ENCODE measurements around the gene HOXD3. TPM values are rescaled to one million over a fixed set of nuclear protein-coding genes. Genes with fewer than 3 reads are reported as not detected.

The HOXD3 gene
- total RNA-seq, 1 experiment from 2014 or later = 1.2 TPM

DNA sequence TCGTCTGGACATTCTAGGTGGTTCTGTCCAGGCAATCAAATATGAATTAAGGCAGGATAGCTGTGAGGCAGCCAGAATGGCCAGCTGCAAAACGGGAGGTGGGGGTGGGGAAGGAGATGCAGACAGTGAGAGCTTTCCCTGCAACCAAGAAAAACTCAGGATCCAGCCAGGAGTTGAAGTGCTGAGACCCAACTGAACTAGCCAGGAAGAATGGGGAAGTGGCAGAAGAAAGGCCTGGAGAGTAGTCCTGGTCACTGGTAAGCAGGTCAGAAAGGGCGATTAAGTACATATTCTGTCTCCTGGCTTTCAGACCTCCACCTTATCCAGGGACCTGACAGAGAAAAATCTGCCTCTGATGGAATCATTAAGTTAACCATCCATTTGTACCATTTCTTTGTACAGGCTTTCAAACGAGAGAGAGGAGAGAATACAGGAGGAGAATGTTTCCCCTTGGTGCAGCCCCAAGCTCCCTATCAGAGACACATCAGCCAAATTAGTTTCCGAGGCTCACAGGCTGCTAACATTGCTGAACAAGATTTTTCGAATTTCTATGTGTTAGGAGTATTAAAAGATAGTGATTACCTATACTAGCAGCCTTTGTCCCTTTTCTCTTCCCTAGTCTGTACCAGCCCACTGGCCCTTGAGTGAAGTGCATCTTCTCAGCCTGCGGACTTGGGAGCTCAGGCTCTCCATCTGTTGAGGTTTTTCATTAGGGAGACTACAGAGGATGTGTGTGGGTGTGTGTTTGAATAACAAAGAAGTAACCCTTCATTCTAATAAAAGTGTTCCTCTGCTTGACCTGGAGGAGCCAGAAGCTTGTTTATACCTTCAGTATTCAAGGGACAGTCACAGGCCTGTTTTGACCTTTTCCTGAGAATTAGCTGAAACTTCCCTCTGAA, 18.9 kb downstream of the HOXD3 start:
- TF ChIP-seq, protein P1, sequence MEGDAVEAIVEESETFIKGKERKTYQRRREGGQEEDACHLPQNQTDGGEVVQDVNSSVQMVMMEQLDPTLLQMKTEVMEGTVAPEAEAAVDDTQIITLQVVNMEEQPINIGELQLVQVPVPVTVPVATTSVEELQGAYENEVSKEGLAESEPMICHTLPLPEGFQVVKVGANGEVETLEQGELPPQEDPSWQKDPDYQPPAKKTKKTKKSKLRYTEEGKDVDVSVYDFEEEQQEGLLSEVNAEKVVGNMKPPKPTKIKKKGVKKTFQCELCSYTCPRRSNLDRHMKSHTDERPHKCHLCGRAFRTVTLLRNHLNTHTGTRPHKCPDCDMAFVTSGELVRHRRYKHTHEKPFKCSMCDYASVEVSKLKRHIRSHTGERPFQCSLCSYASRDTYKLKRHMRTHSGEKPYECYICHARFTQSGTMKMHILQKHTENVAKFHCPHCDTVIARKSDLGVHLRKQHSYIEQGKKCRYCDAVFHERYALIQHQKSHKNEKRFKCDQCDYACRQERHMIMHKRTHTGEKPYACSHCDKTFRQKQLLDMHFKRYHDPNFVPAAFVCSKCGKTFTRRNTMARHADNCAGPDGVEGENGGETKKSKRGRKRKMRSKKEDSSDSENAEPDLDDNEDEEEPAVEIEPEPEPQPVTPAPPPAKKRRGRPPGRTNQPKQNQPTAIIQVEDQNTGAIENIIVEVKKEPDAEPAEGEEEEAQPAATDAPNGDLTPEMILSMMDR (IDR thresholded peaks at IDR 0.05; ENCODE audit: insufficient read depth in 1 of 2, low read depth in 1 of 2, low read length in 1 of 2, severe bottlenecking in 1 of 2, unreplicated experiment in 1 of 2) = no peak
- DNase-seq = no peak
- H3K9me3 Mint-ChIP-seq (ENCODE audit: unreplicated experiment) = no peaks in the 10 kb centered on the region
- ChIA-PET POLR2A (no interaction called here), CTCF (interaction anchor here (0.6 kb wide), 1 partner anchor 462 kb away, joined by 4 read pairs; no protein-coding TSS in a partner anchor)
- BruUV-seq (replicated peaks) = no TSS peak
- peaks cover 3% of the 10 kb centered on the region; the same call in 1 of the 2 replicates for H3K27me3 ChIP-seq (replicated peaks; ENCODE audit: control insufficient read depth, insufficient read depth, low read length)
- H3K4me1 Mint-ChIP-seq (ENCODE audit: low read depth, unreplicated experiment) = no peaks in the 10 kb centered on the region
- no peaks in the 10 kb centered on the region for H3K36me3 ChIP-seq (ENCODE audit: control insufficient read depth, insufficient read depth, low read length)
- intact Hi-C loops (cut with micrococcal nuclease; ENCODE audit: unreplicated experiment) = no loop called here
- H3K36me3 Mint-ChIP-seq (ENCODE audit: insufficient read depth, unreplicated experiment) = no peaks in the 10 kb centered on the region
- no peak overlapping the region for H3K4me3 ChIP-seq (ENCODE audit: low read depth, low read length)
- H3K4me1 ChIP-seq = peaks cover 7% of the 10 kb centered on the region; the same call in 1 of the 2 replicates
- no peak overlapping the region for H3K4me3 Mint-ChIP-seq (ENCODE audit: unreplicated experiment)
- H3K27me3 Mint-ChIP-seq (ENCODE audit: insufficient read depth, unreplicated experiment) = peaks cover 19% of the 10 kb centered on the region
- H3K9me3 ChIP-seq = no peaks in the 10 kb centered on the region
- no peak overlapping the region for H3K27ac Mint-ChIP-seq (ENCODE audit: unreplicated experiment)

DNA sequence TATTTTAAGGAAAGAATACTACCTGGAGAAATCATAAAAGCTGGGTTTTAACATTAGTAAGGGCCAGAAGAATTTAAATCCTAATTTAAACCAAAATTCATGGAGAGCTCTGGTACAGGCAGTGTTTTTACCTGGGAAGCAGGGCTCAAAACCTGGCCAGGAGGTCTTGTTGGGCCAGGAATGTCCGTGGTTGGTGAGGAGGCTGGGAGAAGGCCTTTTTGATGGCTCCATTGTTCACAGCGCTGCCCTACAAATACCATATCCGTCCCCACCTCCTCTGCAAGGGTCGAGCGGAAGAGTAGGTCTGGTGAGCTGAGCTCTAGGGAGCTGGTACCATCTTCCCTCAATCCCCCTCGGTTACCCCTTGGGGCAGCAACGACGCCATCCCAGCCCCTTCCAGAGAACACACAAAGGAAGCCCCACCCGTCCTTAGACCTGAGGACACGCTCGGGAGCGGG, 20.5 kb downstream of the HOXD3 start:
- H3K36me3 Mint-ChIP-seq (ENCODE audit: insufficient read depth, unreplicated experiment) = no peaks in the 10 kb centered on the region
- Histone ChIP-seq H3K9me3 (no peaks in the 10 kb centered on the region), H3K4me1 (peaks cover 7% of the 10 kb centered on the region; the same call in 1 of the 2 replicates), H3K4me3 (ENCODE audit: low read depth, low read length) (peak overlapping the region; percentile 31), H3K36me3 (ENCODE audit: control insufficient read depth, insufficient read depth, low read length) (no peaks in the 10 kb centered on the region), H3K27me3 (replicated peaks; ENCODE audit: control insufficient read depth, insufficient read depth, low read length) (peaks cover 3% of the 10 kb centered on the region; the same call in 1 of the 2 replicates)
- intact Hi-C loops (cut with micrococcal nuclease; ENCODE audit: unreplicated experiment) = no loop called here
- TF ChIP-seq, protein P1 (IDR thresholded peaks at IDR 0.05; ENCODE audit: insufficient read depth in 1 of 2, low read depth in 1 of 2, low read length in 1 of 2, severe bottlenecking in 1 of 2, unreplicated experiment in 1 of 2) = no peak
- no peak overlapping the region for H3K27ac Mint-ChIP-seq (ENCODE audit: unreplicated experiment)
- BruUV-seq (replicated peaks) = no TSS peak
- CTCF ChIA-PET = no interaction called here
- no peak for DNase-seq
- peaks cover 19% of the 10 kb centered on the region for H3K27me3 Mint-ChIP-seq (ENCODE audit: insufficient read depth, unreplicated experiment)
- no peaks in the 10 kb centered on the region for H3K4me1 Mint-ChIP-seq (ENCODE audit: low read depth, unreplicated experiment)
- POLR2A ChIA-PET = no interaction called here
- no peaks in the 10 kb centered on the region for H3K9me3 Mint-ChIP-seq (ENCODE audit: unreplicated experiment)
- H3K4me3 Mint-ChIP-seq (ENCODE audit: unreplicated experiment) = peak overlapping the region; percentile 63

DNA sequence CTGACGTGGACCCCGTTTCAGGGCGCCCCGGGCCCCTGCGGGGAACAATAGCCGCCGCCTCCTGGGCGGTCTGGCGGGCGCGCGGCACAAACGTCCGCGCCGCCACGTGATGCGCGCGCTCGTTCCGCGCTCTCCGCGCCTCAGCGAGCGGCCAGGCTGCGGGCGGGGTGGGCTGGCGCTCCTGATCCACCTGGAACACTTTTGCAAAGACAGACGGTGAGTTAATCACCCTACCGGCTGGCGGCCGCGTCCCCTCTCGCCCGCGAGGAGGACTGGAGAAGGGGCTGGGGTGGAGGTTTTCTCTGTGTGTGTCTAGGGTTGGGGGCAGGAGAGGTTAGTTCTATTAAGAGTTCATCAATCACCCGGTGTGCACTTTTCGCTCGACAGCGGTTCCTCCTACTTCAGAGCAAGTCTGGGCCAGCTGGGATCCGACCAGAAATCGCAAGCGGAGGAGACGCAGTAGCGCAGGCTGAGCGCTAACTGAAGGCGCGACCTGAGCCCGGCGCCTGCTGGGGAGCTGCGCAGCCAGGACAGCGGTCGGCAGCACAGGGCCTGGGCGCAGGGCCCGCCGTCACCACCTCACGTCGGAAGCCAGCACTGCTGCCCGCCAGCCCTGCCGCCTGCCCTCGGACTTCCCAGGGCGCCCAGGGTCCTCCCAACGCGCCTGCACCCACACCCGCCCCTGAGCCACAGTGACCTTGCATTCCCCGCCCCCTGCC, 21.1 kb downstream of the HOXD3 start:
- Mint-ChIP-seq H3K9me3 (ENCODE audit: unreplicated experiment) (no peaks in the 10 kb centered on the region), H3K36me3 (ENCODE audit: insufficient read depth, unreplicated experiment) (no peaks in the 10 kb centered on the region), H3K4me3 (ENCODE audit: unreplicated experiment) (peak overlapping the region; percentile 63), H3K27me3 (ENCODE audit: insufficient read depth, unreplicated experiment) (peaks cover 16% of the 10 kb centered on the region), H3K4me1 (ENCODE audit: low read depth, unreplicated experiment) (no peaks in the 10 kb centered on the region), H3K27ac (ENCODE audit: unreplicated experiment) (no peak overlapping the region)
- intact Hi-C loops (cut with micrococcal nuclease; ENCODE audit: unreplicated experiment) = no loop called here
- CTCF ChIA-PET = no interaction called here
- peaks cover 7% of the 10 kb centered on the region; the same call in 1 of the 2 replicates for H3K4me1 ChIP-seq
- peak overlapping the region; percentile 31 for H3K4me3 ChIP-seq (ENCODE audit: low read depth, low read length)
- POLR2A ChIA-PET = no interaction called here
- TF ChIP-seq, protein P1 (IDR thresholded peaks at IDR 0.05; ENCODE audit: insufficient read depth in 1 of 2, low read depth in 1 of 2, low read length in 1 of 2, severe bottlenecking in 1 of 2, unreplicated experiment in 1 of 2) = no peak
- no peaks in the 10 kb centered on the region for H3K36me3 ChIP-seq (ENCODE audit: control insufficient read depth, insufficient read depth, low read length)
- no TSS peak for BruUV-seq (replicated peaks)
- no peak for DNase-seq
- no peaks in the 10 kb centered on the region for H3K9me3 ChIP-seq
- H3K27me3 ChIP-seq (replicated peaks; ENCODE audit: control insufficient read depth, insufficient read depth, low read length) = peaks cover 3% of the 10 kb centered on the region; the same call in 1 of the 2 replicates

All from Caco-2 (cell line).